ENCODE measurements around the gene USP7.
"Not testable (repeated sequence)": the region's sequence is repeated elsewhere in the genome, so short reads cannot be mapped to it uniquely, and the experiment has no call there.

The USP7 gene

GRCh38 chr16:8898660-8899318, 64.9 kb downstream of the USP7 start:
- DNase-seq, result no peak

- no peak for DNase-seq
Observed at GRCh38 chr16:8894736-8895334, 68.9 kb downstream of the USP7 start.

GRCh38 chr16:8893976-8894690, 69.6 kb downstream of the USP7 start:
- DNase-seq, result no peak

GRCh38 chr16:8893426-8893825, 70.3 kb downstream of the USP7 start:
- no peak for DNase-seq

GRCh38 chr16:8892101-8892575, 71.6 kb downstream of the USP7 start:
- no peak for DNase-seq

GRCh38 chr16:8890549-8890921, 73.2 kb downstream of the USP7 start:
- no peak for DNase-seq

GRCh38 chr16:8889893-8890548, 73.7 kb downstream of the USP7 start:
- DNase-seq, result no peak

GRCh38 chr16:8888951-8889892, 74.5 kb downstream of the USP7 start:
- DNase-seq, result no peak

- no peak for DNase-seq
Observed at GRCh38 chr16:8887952-8888560, 75.7 kb downstream of the USP7 start.

- DNase-seq, result no peak
Observed at GRCh38 chr16:8887431-8887765, 76.3 kb downstream of the USP7 start.

GRCh38 chr16:8886593-8887430, 76.9 kb downstream of the USP7 start:
- DNase-seq, result no peak

GRCh38 chr16:8885674-8886592, 77.8 kb downstream of the USP7 start:
- DNase-seq, result no peak

GRCh38 chr16:8882725-8883377, 80.9 kb downstream of the USP7 start:
- no peak for DNase-seq

- DNase-seq, result no peak
Observed at GRCh38 chr16:8882041-8882617, 81.6 kb downstream of the USP7 start, which contains the start of gene LITAFD. Gene LITAFD (plus strand): TSS chr16:8882351. CDS start chr16:8884356, 2,005 bp downstream.

- no peak for DNase-seq
Observed at GRCh38 chr16:8880839-8881510, 82.7 kb downstream of the USP7 start.

GRCh38 chr16:8878523-8878911, 85.2 kb downstream of the USP7 start:
- DNase-seq, result no peak

- DNase-seq, result no peak
Observed at GRCh38 chr16:8877894-8878522, 85.7 kb downstream of the USP7 start.

- DNase-seq, result not testable (repeated sequence)
Observed at GRCh38 chr16:8875317-8875716, 88.4 kb downstream of the USP7 start.
